ENCODE results near the gene ACTR5. TPM values are rescaled to one million over a fixed set of nuclear protein-coding genes. Genes with fewer than 3 reads are reported as not detected.

ACTR5 gene
- total RNA-seq, 2 donors from 2014 or later: 7.9 to 11.2 TPM

GRCh38 chr20:38747495-38748096, 664 bp upstream of the ACTR5 start:
- H3K4me3 Mint-ChIP-seq: peak overlapping the region; percentile 88
- no peak for DNase-seq
- H3K9me3 Mint-ChIP-seq: no peaks in the 10 kb centered on the region
- Histone ChIP-seq H3K4me3 (ENCODE audit: low read length) (peak overlapping the region; percentile 91), H3K27ac (ENCODE audit: low read depth, low read length) (no peak overlapping the region), H3K4me1 (ENCODE audit: control insufficient read depth, insufficient read depth, low read length) (peaks cover 3% of the 10 kb centered on the region), H3K27me3 (ENCODE audit: control insufficient read depth, insufficient read depth, low read length, poor library complexity, severe bottlenecking) (peaks cover 2% of the 10 kb centered on the region), H3K36me3 (ENCODE audit: control insufficient read depth, insufficient read depth, low read length) (peaks cover 24% of the 10 kb centered on the region), H3K9ac (ENCODE audit: extremely low read depth, low read length, poor library complexity, severe bottlenecking) (no peak overlapping the region), H3K9me3 (ENCODE audit: control insufficient read depth, low read length) (no peaks in the 10 kb centered on the region)
- peaks cover 10% of the 10 kb centered on the region for H3K36me3 Mint-ChIP-seq (ENCODE audit: low read depth)
- H3K27me3 Mint-ChIP-seq (ENCODE audit: insufficient read depth): peaks cover 40% of the 10 kb centered on the region
- H3K27ac Mint-ChIP-seq: no peak overlapping the region
- 21 to 77% methylated on average over 6 to 39 of the region's 39 CpGs for WGBS, 2 experiments (ENCODE audit: insufficient coverage in 1 of 2, insufficient read length in 1 of 2)
- TF ChIP-seq CTCF (conservative IDR thresholded peaks at IDR 0.05): no peak
- H3K4me1 Mint-ChIP-seq: peaks cover 8% of the 10 kb centered on the region

GRCh38 chr20:38748861-38749149, 545 bp downstream of the ACTR5 start:
- Histone ChIP-seq H3K9me3 (ENCODE audit: control insufficient read depth, low read length) (no peaks in the 10 kb centered on the region), H3K27ac (ENCODE audit: low read depth, low read length) (no peak overlapping the region), H3K4me3 (ENCODE audit: low read length) (peak overlapping the region; percentile 91), H3K9ac (ENCODE audit: extremely low read depth, low read length, poor library complexity, severe bottlenecking) (peak overlapping the region; percentile 59), H3K4me1 (ENCODE audit: control insufficient read depth, insufficient read depth, low read length) (peaks cover 3% of the 10 kb centered on the region), H3K27me3 (ENCODE audit: control insufficient read depth, insufficient read depth, low read length, poor library complexity, severe bottlenecking) (no peaks in the 10 kb centered on the region), H3K36me3 (ENCODE audit: control insufficient read depth, insufficient read depth, low read length) (peaks cover 29% of the 10 kb centered on the region)
- no peak overlapping the region for H3K27ac Mint-ChIP-seq
- peak; percentile 89 for DNase-seq
- peaks cover 32% of the 10 kb centered on the region for H3K27me3 Mint-ChIP-seq (ENCODE audit: insufficient read depth)
- WGBS, 2 experiments (ENCODE audit: insufficient coverage in 1 of 2, insufficient read length in 1 of 2): 0 to 1% methylated on average over 9 to 10 of the region's 10 CpGs
- H3K4me3 Mint-ChIP-seq: peak overlapping the region; percentile 88
- H3K9me3 Mint-ChIP-seq: no peaks in the 10 kb centered on the region
- peaks cover 8% of the 10 kb centered on the region for H3K4me1 Mint-ChIP-seq
- no peak for TF ChIP-seq CTCF (conservative IDR thresholded peaks at IDR 0.05)
- H3K36me3 Mint-ChIP-seq (ENCODE audit: low read depth): peaks cover 14% of the 10 kb centered on the region

- peak; percentile 82 for TF ChIP-seq CTCF (conservative IDR thresholded peaks at IDR 0.05)
- H3K27me3 Mint-ChIP-seq (ENCODE audit: insufficient read depth): peaks cover 18% of the 10 kb centered on the region
- Histone ChIP-seq H3K36me3 (ENCODE audit: control insufficient read depth, insufficient read depth, low read length) (peaks cover 49% of the 10 kb centered on the region), H3K27me3 (ENCODE audit: control insufficient read depth, insufficient read depth, low read length, poor library complexity, severe bottlenecking) (no peaks in the 10 kb centered on the region), H3K4me1 (ENCODE audit: control insufficient read depth, insufficient read depth, low read length) (peaks cover 3% of the 10 kb centered on the region), H3K4me3 (ENCODE audit: low read length) (no peak overlapping the region), H3K9ac (ENCODE audit: extremely low read depth, low read length, poor library complexity, severe bottlenecking) (no peak overlapping the region), H3K9me3 (ENCODE audit: control insufficient read depth, low read length) (no peaks in the 10 kb centered on the region), H3K27ac (ENCODE audit: low read depth, low read length) (no peak overlapping the region)
- H3K36me3 Mint-ChIP-seq (ENCODE audit: low read depth): peaks cover 38% of the 10 kb centered on the region
- H3K9me3 Mint-ChIP-seq: no peaks in the 10 kb centered on the region
- H3K27ac Mint-ChIP-seq: no peak overlapping the region
- H3K4me3 Mint-ChIP-seq: no peak overlapping the region
- peaks cover 8% of the 10 kb centered on the region for H3K4me1 Mint-ChIP-seq
- 69 to 92% methylated on average over 3 to 5 of the region's 5 CpGs for WGBS, 2 experiments (ENCODE audit: insufficient coverage in 1 of 2, insufficient read length in 1 of 2)
- DNase-seq: no peak
Observed at GRCh38 chr20:38751360-38751976, 3.2 kb downstream of the ACTR5 start.
